H1 (cell line): ENCODE measurements around the gene EPX.

Source experiments
- CTCF ChIP-seq, 3 experiments: IDR thresholded peaks; 1 replicate in 2 of 3; 2 replicates in 1 of 3; pipeline versions ENCODE4 v1.5.1 to v1.6.1; 2011; ENCODE audit warnings: low read length in 3 of 3, mild to moderate bottlenecking in 3 of 3, inconsistent platforms in 2 of 3, low read depth in 1 of 3, moderate library complexity in 1 of 3; ENCODE audit not compliant: insufficient read depth in 1 of 3; ENCODE audit errors: control extremely low read depth in 1 of 3
- EP300 ChIP-seq, 2 experiments: IDR thresholded peaks; 1 replicate in 1 of 2; 2 replicates in 1 of 2; pipeline ENCODE4 v1.6.1; 2011 to 2012; ENCODE audit warnings: low read depth in 2 of 2, low read length in 2 of 2, mild to moderate bottlenecking in 2 of 2, borderline replicate concordance in 1 of 2, inconsistent platforms in 1 of 2, moderate library complexity in 1 of 2
- JUN ChIP-seq: IDR thresholded peaks from 2 replicates; pipeline ENCODE4 v1.6.1; 2011; ENCODE audit warnings: low read depth, mild to moderate bottlenecking, improper control_type of control experiment, low read length
- JUND ChIP-seq: IDR thresholded peaks from 2 replicates; pipeline ENCODE4 v1.6.1; 2011; ENCODE audit warnings: mild to moderate bottlenecking, improper control_type of control experiment, low read length
- RNF2 ChIP-seq: fragments of 200-900, 300-1000 bp; sonication (generic); IDR thresholded peaks from 2 replicates; pipeline ENCODE4 v1.7.1; 2016; ENCODE audit warnings: borderline replicate concordance, low read depth, mild to moderate bottlenecking, antibody characterized with exemption, low read length; ENCODE audit not compliant: poor library complexity, severe bottlenecking; ENCODE audit errors: missing control alignments
- SUZ12 ChIP-seq: fragments of 200-600 bp; sonication (generic); IDR thresholded peaks from 2 replicates; pipeline ENCODE4 v1.6.1; 2012; ENCODE audit warnings: mild to moderate bottlenecking, inconsistent platforms, low read length, moderate library complexity, mixed read lengths
- YY1 ChIP-seq: IDR thresholded peaks from 2 replicates; pipeline ENCODE4 v1.6.1; 2011; ENCODE audit warnings: low read depth, mild to moderate bottlenecking, low read length

- TF ChIP-seq SUZ12 (no peak), RNF2 (no peak), JUND (no peak), CTCF (IDR thresholded peaks at IDR 0.05; ENCODE audit: control extremely low read depth in 1 of 3, insufficient read depth in 1 of 3, low read depth in 1 of 3, low read length in 3 of 3) (no peak), JUN (no peak), EP300 (IDR thresholded peaks at IDR 0.05; ENCODE audit: borderline replicate concordance in 1 of 2, low read depth in 2 of 2, low read length in 2 of 2) (no peak), YY1 (no peak)
Observed at GRCh38 chr17:58244963-58245362, 52.4 kb downstream of the EPX start.
